K562 (cell line): Measurements from ENCODE around the gene MYO1D. TPM values are rescaled to one million over a fixed set of nuclear protein-coding genes. Genes with fewer than 3 reads are reported as not detected.

Source experiments
- ADNP ChIP-seq: fragments of 200-800 bp; sonication (Bioruptor generic); IDR thresholded peaks from 2 replicates; pipeline ENCODE4 v1.6.1; 2016; ENCODE audit warnings: missing genetic modification characterization, missing compliant biosample characterization
- BRD4 ChIP-seq: fragments of 200-600 bp; sonication (generic); IDR thresholded peaks from 2 replicates; pipeline ENCODE4 v1.6.1; 2017; ENCODE audit warnings: inconsistent platforms
- HES1 ChIP-seq: fragments of 450-650 bp; IDR thresholded peaks from 2 replicates; pipeline ENCODE4 v1.6.1; 2016; ENCODE audit warnings: low read depth, mild to moderate bottlenecking, moderate library complexity
- HNRNPK ChIP-seq: fragments of 200-400 bp; formaldehyde crosslinking; IDR thresholded peaks from one replicate; pipeline ENCODE4 v1.6.1; 2018; ENCODE audit warnings: mild to moderate bottlenecking, low read depth, low read length; ENCODE audit not compliant: poor library complexity, severe bottlenecking
- KLF13 ChIP-seq: fragments of 450-650 bp; IDR thresholded peaks from 2 replicates; pipeline ENCODE4 v1.6.1; 2016; ENCODE audit warnings: missing genetic modification characterization, low read depth, mild to moderate bottlenecking, missing compliant biosample characterization, moderate library complexity, borderline replicate concordance
- MEF2D ChIP-seq: conservative IDR thresholded peaks from 2 replicates; pipeline ENCODE4 v1.6.1; 2016; ENCODE audit warnings: low read depth, missing genetic modification characterization, missing compliant biosample characterization
- NCOR1 ChIP-seq: fragments of 450-650 bp; IDR thresholded peaks from 2 replicates; pipeline ENCODE4 v1.6.1; 2016; ENCODE audit warnings: mild to moderate bottlenecking, moderate library complexity
- NR4A1 ChIP-seq, 2 experiments: fragments of 250-450 bp in 1 of 2; fragments of 450-650 bp in 1 of 2; sonication (Bioruptor Pico) in 1 of 2; IDR thresholded peaks; 2 replicates each; pipeline versions ENCODE4 v1.4.0 to v1.6.1; 2016 to 2020; ENCODE audit warnings: mild to moderate bottlenecking in 2 of 2, missing compliant biosample characterization in 1 of 2, missing genetic modification characterization in 1 of 2, moderate library complexity in 1 of 2
- SMARCA5 ChIP-seq: fragments of 450-650 bp; IDR thresholded peaks from 2 replicates; pipeline ENCODE4 v1.6.1; 2016
- SMARCE1 ChIP-seq: fragments of 450-650 bp; IDR thresholded peaks from 2 replicates; pipeline ENCODE4 v1.7.1; 2016; ENCODE audit warnings: mild to moderate bottlenecking
- TCF15 ChIP-seq: fragments of 250-450 bp; sonication (Bioruptor Pico); IDR thresholded peaks from 2 replicates; pipeline ENCODE4 v1.8.0; 2022; ENCODE audit warnings: moderate library complexity, mild to moderate bottlenecking, inconsistent platforms
- THAP12 ChIP-seq: fragments of 250-450 bp; sonication (Bioruptor Pico); IDR thresholded peaks from 2 replicates; pipeline ENCODE4 v1.9.0; 2021; ENCODE audit warnings: mild to moderate bottlenecking, inconsistent platforms
- ZNF212 ChIP-seq: fragments of 450-650 bp; formaldehyde crosslinking; IDR thresholded peaks from 2 replicates; pipeline ENCODE4 v1.4.0; 2020; ENCODE audit warnings: mild to moderate bottlenecking
- ZNF3 ChIP-seq: fragments of 250-450 bp; sonication (Bioruptor Pico); IDR thresholded peaks from 2 replicates; pipeline ENCODE4 v1.5.0; 2021; ENCODE audit warnings: mild to moderate bottlenecking, moderate library complexity
- ZNF311 ChIP-seq: fragments of 250-450 bp; sonication (Bioruptor Pico); IDR thresholded peaks from 2 replicates; pipeline ENCODE4 v1.4.0; 2020; ENCODE audit warnings: mild to moderate bottlenecking, moderate library complexity
- ZNF644 ChIP-seq: fragments of 200-800 bp; sonication (Bioruptor generic); IDR thresholded peaks from 2 replicates; pipeline ENCODE4 v1.6.1; 2016; ENCODE audit warnings: low read depth, missing genetic modification characterization, missing compliant biosample characterization
- polyA plus RNA-seq, 8 experiments: library from polyadenylated mRNA; depleted of rRNA in 4 of 8; stranded (reverse) in 5 of 8; unstranded in 3 of 8; fragments of >200 nt; fragmentation: Nextera tagmentation in 2 of 8; fragmentation: Illumina TruSeq in 1 of 8; extraction: Ambion mirVana in 2 of 8; extraction: Trizol in 1 of 8; gene quantifications; 2 replicates each; pipeline versions ENCODE4 v1.2.1 to v1.2.3, GENCODE V29; 2011 to 2014; ENCODE audit warnings: inconsistent platforms in 1 of 8, missing spikeins in 1 of 8
- total RNA-seq, 7 experiments: library from RNA; depleted of rRNA in 6 of 7; stranded (reverse); fragments of >200 nt in 6 of 7; fragmentation: Illumina TruSeq in 2 of 7; extraction: Trizol in 2 of 7; gene quantifications; 2 replicates each; pipeline versions ENCODE4 v1.2.1 to v1.2.3, GENCODE V29; 2011 to 2021; ENCODE audit warnings: low replicate concordance in 1 of 7
- TF ChIP-seq, protein P1 (sequence below), 2 experiments: fragments of 450-650 bp; IDR thresholded peaks; 2 replicates each; pipeline ENCODE4 v1.6.1; 2016; ENCODE audit warnings: mild to moderate bottlenecking in 2 of 2, borderline replicate concordance in 1 of 2, low read depth in 1 of 2, moderate library complexity in 1 of 2

The MYO1D gene
- total and polyA plus RNA-seq, 9 of the 15 experiments (the other 6 are each of a cell fraction or from before 2014, with no cell fraction given) = 2.1 to 71.2 (median 45.4) TPM

DNA sequence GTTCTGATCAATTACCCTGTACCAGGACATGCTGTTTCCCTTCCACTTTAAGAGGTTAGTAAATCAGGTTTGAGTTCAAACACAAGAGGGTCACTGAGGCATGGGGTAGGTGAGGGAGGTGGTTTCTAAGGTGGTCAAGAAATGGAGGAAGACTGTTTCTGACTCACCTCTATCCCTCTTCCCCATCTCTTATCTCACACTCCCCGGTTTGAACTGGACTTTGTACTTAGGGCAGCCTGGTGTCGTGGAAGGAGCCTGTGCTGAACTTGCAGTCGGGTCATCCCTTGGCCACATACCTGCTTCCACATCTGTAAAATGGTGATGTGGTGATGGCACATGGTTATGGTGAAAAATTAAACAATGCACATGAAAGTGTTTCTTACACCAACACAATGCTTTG, 33.8 kb upstream of the MYO1D start (continued):
- TF ChIP-seq, protein P1, sequence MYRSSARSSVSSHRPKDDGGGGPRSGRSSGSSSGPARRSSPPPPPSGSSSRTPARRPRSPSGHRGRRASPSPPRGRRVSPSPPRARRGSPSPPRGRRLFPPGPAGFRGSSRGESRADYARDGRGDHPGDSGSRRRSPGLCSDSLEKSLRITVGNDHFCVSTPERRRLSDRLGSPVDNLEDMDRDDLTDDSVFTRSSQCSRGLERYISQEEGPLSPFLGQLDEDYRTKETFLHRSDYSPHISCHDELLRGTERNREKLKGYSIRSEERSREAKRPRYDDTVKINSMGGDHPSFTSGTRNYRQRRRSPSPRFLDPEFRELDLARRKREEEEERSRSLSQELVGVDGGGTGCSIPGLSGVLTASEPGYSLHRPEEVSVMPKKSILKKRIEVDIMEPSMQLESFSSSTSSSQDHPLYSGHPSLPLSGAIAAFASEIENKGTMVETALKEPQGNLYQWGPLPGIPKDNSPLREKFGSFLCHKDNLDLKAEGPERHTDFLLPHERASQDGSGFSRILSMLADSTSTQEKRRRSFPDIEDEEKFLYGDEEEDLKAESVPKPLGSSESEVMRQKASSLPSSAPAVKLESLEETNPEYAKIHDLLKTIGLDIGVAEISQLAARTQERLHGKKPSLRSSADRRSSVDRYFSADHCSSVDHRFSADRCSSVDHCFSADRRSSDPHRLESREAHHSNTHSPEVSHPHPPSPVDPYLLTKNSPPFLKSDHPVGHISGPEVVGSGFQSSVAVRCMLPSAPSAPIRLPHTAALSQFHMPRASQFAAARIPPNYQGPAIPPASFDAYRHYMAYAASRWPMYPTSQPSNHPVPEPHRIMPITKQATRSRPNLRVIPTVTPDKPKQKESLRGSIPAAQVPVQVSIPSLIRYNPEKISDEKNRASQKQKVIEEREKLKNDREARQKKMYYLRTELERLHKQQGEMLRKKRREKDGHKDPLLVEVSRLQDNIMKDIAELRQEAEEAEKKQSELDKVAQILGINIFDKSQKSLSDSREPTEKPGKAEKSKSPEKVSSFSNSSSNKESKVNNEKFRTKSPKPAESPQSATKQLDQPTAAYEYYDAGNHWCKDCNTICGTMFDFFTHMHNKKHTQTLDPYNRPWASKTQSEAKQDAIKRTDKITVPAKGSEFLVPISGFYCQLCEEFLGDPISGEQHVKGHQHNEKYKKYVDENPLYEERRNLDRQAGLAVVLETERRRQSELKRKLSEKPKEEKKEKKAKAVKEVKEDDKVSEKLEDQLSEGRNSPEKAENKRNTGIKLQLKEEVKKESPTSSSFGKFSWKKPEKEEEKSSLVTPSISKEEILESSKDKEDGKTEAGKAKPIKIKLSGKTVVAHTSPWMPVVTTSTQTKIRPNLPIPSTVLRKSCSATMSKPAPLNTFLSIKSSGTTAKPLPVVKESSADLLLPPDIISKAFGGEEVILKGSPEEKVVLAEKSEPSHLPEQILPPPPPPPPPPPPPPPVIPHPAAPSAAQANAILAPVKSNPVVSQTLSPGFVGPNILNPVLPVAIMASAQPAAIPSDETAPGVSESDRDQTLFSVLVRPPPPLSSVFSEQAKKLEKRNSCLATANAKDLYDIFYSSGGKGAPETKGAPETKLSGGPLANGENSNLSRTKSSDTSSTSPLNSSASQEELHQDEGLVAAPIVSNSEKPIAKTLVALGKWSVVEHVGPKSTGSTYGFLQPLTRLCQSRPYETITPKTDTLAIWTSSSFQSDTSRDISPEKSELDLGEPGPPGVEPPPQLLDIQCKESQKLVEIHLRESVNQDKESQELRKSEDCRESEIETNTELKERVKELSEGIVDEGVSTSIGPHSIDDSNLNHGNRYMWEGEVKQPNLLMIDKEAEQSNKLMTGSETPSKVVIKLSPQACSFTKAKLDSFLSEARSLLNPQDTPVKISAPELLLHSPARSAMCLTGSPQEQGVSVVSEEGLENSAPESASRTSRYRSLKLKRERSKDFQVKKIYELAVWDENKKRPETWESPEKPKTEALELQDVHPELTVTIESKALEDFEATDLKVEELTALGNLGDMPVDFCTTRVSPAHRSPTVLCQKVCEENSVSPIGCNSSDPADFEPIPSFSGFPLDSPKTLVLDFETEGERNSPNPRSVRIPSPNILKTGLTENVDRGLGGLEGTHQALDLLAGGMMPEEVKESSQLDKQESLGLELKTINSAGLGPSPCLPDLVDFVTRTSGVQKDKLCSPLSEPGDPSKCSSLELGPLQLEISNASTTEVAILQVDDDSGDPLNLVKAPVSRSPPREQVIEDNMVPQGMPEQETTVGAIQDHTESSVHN (IDR thresholded peaks at IDR 0.05; ENCODE audit: borderline replicate concordance in 1 of 2, low read depth in 1 of 2) = no peak
- no peak for TF ChIP-seq ZNF3 (CRISPR knock-in tag)
- no peak for TF ChIP-seq SMARCA5
- no peak for TF ChIP-seq ZNF311
- no peak for TF ChIP-seq HNRNPK
- TF ChIP-seq ADNP (tag) = 0 out of 2 replicates have a peak, but pooled peaks have one; percentile 21
- no peak for TF ChIP-seq THAP12
- TF ChIP-seq ZNF644 (tag) = 0 out of 2 replicates have a peak, but pooled peaks have one; percentile 14
- no peak for TF ChIP-seq NCOR1
- TF ChIP-seq TCF15 = no peak
- TF ChIP-seq MEF2D (tag) = no peak
- TF ChIP-seq HES1 = no peak
- no peak for TF ChIP-seq BRD4
- no peak for TF ChIP-seq ZNF212 (CRISPR knock-in tag)
- TF ChIP-seq NR4A1 (CRISPR knock-in tag; IDR thresholded peaks at IDR 0.05) = no peak
- no peak for TF ChIP-seq NR4A1 (tag; IDR thresholded peaks at IDR 0.05)
- TF ChIP-seq SMARCE1 = peak; percentile 45; the same call in 1 of the 2 replicates
- no peak for TF ChIP-seq KLF13 (tag)
